Sigmoid colon (tissue), 4 donors: Measurements from ENCODE around the gene UBE2D3.

Experiments used
- EP300 ChIP-seq, 4 donors: sonication (generic); formaldehyde crosslinking; IDR thresholded peaks; one replicate each; pipeline ENCODE4 v1.6.1; 2017; ENCODE audit warnings: antibody characterized with exemption in 4 of 4
- POLR2A ChIP-seq, 2 donors: fragments of 450-650 bp; IDR thresholded peaks; one replicate each; pipeline ENCODE4 v1.6.1; 2016; ENCODE audit warnings: antibody characterized with exemption in 2 of 2, mild to moderate bottlenecking in 2 of 2, moderate library complexity in 2 of 2
- POLR2AphosphoS5 ChIP-seq, 4 donors: sonication (generic); formaldehyde crosslinking; IDR thresholded peaks; one replicate each; pipeline ENCODE4 v1.6.1; 2017; ENCODE audit warnings: antibody characterized with exemption in 4 of 4
- TF ChIP-seq, protein P1 (sequence below), 4 experiments: fragments of 450-650 bp in 3 of 4; fragments of 200-600 bp in 1 of 4; IDR thresholded peaks; one replicate each; pipeline ENCODE4 v1.5.1; 2016 to 2019; ENCODE audit warnings: antibody characterized with exemption in 4 of 4, mild to moderate bottlenecking in 3 of 4, moderate library complexity in 2 of 4

DNA sequence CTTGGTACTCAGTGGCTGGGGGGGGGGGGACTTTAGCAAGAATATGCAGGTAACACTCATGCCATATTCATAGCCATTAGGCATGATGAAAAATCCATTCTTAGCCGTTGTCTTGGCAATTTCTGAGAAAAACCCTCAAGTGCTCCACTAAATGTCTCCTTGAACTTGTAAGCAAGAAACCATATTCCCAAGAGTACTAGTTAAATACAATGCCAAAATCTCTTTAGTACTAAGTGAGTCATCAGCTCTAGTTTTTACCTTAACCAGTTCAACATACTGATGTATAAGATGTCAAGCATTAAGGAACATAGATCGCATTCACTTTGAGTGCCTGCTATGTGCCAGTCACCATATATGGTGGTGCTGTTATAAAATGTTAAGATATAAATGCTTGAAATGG, 27.5 kb downstream of the UBE2D3 start:
- TF ChIP-seq, protein P1, sequence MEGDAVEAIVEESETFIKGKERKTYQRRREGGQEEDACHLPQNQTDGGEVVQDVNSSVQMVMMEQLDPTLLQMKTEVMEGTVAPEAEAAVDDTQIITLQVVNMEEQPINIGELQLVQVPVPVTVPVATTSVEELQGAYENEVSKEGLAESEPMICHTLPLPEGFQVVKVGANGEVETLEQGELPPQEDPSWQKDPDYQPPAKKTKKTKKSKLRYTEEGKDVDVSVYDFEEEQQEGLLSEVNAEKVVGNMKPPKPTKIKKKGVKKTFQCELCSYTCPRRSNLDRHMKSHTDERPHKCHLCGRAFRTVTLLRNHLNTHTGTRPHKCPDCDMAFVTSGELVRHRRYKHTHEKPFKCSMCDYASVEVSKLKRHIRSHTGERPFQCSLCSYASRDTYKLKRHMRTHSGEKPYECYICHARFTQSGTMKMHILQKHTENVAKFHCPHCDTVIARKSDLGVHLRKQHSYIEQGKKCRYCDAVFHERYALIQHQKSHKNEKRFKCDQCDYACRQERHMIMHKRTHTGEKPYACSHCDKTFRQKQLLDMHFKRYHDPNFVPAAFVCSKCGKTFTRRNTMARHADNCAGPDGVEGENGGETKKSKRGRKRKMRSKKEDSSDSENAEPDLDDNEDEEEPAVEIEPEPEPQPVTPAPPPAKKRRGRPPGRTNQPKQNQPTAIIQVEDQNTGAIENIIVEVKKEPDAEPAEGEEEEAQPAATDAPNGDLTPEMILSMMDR (IDR thresholded peaks at IDR 0.05): no peak
- TF ChIP-seq EP300 (IDR thresholded peaks at IDR 0.05) (no peak), POLR2A (IDR thresholded peaks at IDR 0.05) (no peak), POLR2AphosphoS5 (IDR thresholded peaks at IDR 0.05) (no peak)
